Stimulated activated CD8-positive, alpha-beta memory T cell treated with anti-CD3 and anti-CD28 coated beads, Interleukin-12 subunit alpha, Interleukin-12 subunit beta, amount 100 ng/mL, for 1 hour (primary cell): ENCODE measurements around the gene COPS9.

ENCODE experiments used
- DNase-seq: peaks from one replicate; pipeline ENCODE4 v3.0.0-alpha.2; 2020; ENCODE audit warnings: low read depth

COPS9 gene

GRCh38 chr2:240136013-240136670 is at the start of gene COPS9:
TSS of gene COPS9 (minus strand) at chr2:240136305. CDS start at chr2:240136284, 21 bp downstream.
- peak; percentile 72 for DNase-seq

GRCh38 chr2:240184656-240185055 is 48.6 kb upstream of the COPS9 start:
- DNase-seq = no peak

GRCh38 chr2:240183875-240184590 is 47.9 kb upstream of the COPS9 start:
- DNase-seq = no peak

GRCh38 chr2:240183006-240183874 is 47.1 kb upstream of the COPS9 start:
- no peak for DNase-seq

GRCh38 chr2:240182476-240182875 is 46.4 kb upstream of the COPS9 start:
- no peak for DNase-seq

GRCh38 chr2:240182001-240182400 is 45.9 kb upstream of the COPS9 start:
- no peak for DNase-seq

GRCh38 chr2:240179941-240180666 is 44.0 kb upstream of the COPS9 start:
- no peak for DNase-seq

GRCh38 chr2:240179186-240179815 is 43.2 kb upstream of the COPS9 start:
- no peak for DNase-seq

GRCh38 chr2:240178564-240178963 is 42.5 kb upstream of the COPS9 start:
- DNase-seq = no peak

GRCh38 chr2:240174496-240174895 is 38.4 kb upstream of the COPS9 start:
- DNase-seq = no peak

GRCh38 chr2:240172071-240172895 is 36.2 kb upstream of the COPS9 start:
- no peak for DNase-seq

- no peak for DNase-seq
These were observed 34.8 kb upstream of the COPS9 start for GRCh38 chr2:240170883-240171282.

- no peak for DNase-seq
These were observed 34.2 kb upstream of the COPS9 start for GRCh38 chr2:240170354-240170735.

GRCh38 chr2:240169486-240170353 is 33.6 kb upstream of the COPS9 start:
- no peak for DNase-seq

- DNase-seq = no peak
These were observed 32.6 kb upstream of the COPS9 start for GRCh38 chr2:240168546-240169361.

GRCh38 chr2:240168041-240168440 is 31.9 kb upstream of the COPS9 start:
- DNase-seq = no peak

GRCh38 chr2:240167588-240167880 is 31.4 kb upstream of the COPS9 start:
- DNase-seq = no peak

- DNase-seq = no peak
These were observed 30.9 kb upstream of the COPS9 start for GRCh38 chr2:240166761-240167587.
